Smooth muscle cell (in vitro differentiated cells): ENCODE results near the gene CNOT11. TPM values are rescaled to one million over a fixed set of nuclear protein-coding genes. Genes with fewer than 3 reads are reported as not detected.

Experiments used
- DNase-seq: peaks from one replicate; lab custom pipeline; 2025; ENCODE audit not compliant: unreplicated experiment; lab: John Stamatoyannopoulos, UW
- H2AFZ ChIP-seq: fragments of 200-600 bp; sonication (generic); 2 replicates; pipeline ENCODE4 v1.6.0; 2016; ENCODE audit warnings: antibody characterized with exemption, low read depth, mild to moderate bottlenecking
- H3F3A ChIP-seq: fragments of 200-600 bp; sonication (generic); 2 replicates; pipeline ENCODE4 v1.6.0; 2017; ENCODE audit warnings: antibody characterized with exemption, low read depth
- H3K27ac ChIP-seq: fragments of 200-600 bp; sonication (generic); 2 replicates; pipeline ENCODE4 v1.5.1; 2016; ENCODE audit warnings: low read depth, mild to moderate bottlenecking
- H3K27me3 ChIP-seq: fragments of 200-600 bp; sonication (generic); 2 replicates; pipeline ENCODE4 v1.6.1; 2016; ENCODE audit warnings: low read depth, mild to moderate bottlenecking
- H3K36me3 ChIP-seq: fragments of 200-600 bp; sonication (generic); 2 replicates; pipeline ENCODE4 v1.5.1; 2016; ENCODE audit warnings: low read depth
- H3K4me1 ChIP-seq: fragments of 200-600 bp; sonication (generic); 2 replicates; pipeline ENCODE4 v1.5.1; 2016; ENCODE audit warnings: low read depth
- H3K4me2 ChIP-seq: fragments of 200-600 bp; sonication (generic); 2 replicates; pipeline ENCODE4 v1.6.0; 2016; ENCODE audit warnings: mild to moderate bottlenecking
- H3K4me3 ChIP-seq: fragments of 200-600 bp; sonication (generic); 2 replicates; pipeline ENCODE4 v1.5.1; 2016; ENCODE audit warnings: mild to moderate bottlenecking
- H3K79me2 ChIP-seq: fragments of 200-600 bp; sonication (generic); 2 replicates; pipeline ENCODE4 v1.6.0; 2016; ENCODE audit warnings: low read depth, mild to moderate bottlenecking
- H3K9ac ChIP-seq: fragments of 200-600 bp; sonication (generic); 2 replicates; pipeline ENCODE4 v1.6.0; 2016; ENCODE audit warnings: low read depth
- H3K9me3 ChIP-seq: fragments of 200-600 bp; sonication (generic); replicated peaks from 2 replicates; pipeline ENCODE4 v1.5.1; 2016; ENCODE audit warnings: low read depth
- H4K20me1 ChIP-seq: fragments of 200-600 bp; sonication (generic); 2 replicates; pipeline ENCODE4 v1.6.0; 2016; ENCODE audit warnings: low read depth
- CTCF ChIP-seq: fragments of 200-600 bp; sonication (generic); IDR thresholded peaks from 2 replicates; pipeline ENCODE4 v1.5.1; 2017; ENCODE audit warnings: borderline replicate concordance, mild to moderate bottlenecking, antibody characterized with exemption; ENCODE audit not compliant: insufficient read depth, poor library complexity, severe bottlenecking
- WGBS: methylation state at CpG from one replicate; pipeline ENCODE4 v1.1.7; 2016; ENCODE audit warnings: low lambda C conversion rate; 5-methylcytosine and 5-hydroxymethylcytosine counted together
- polyA plus RNA-seq: library from polyadenylated mRNA; unstranded; fragments of >200 nt; fragmentation: Nextera tagmentation; extraction: Ambion mirVana; gene quantifications from 2 replicates; pipeline ENCODE4 v1.2.1, GENCODE V29; 2016
- total RNA-seq: library from RNA; depleted of rRNA; stranded (reverse); fragments of >200 nt; gene quantifications from 2 replicates; pipeline ENCODE4 v1.2.3, GENCODE V29; 2014

The CNOT11 gene
- total and polyA plus RNA-seq, 2 experiments from 2014 or later = 50.0 to 65.2 TPM

- no peak for DNase-seq
- peaks cover 48% of the 10 kb centered on the region for H3K79me2 ChIP-seq
- H3K27ac ChIP-seq = peak overlapping the region; percentile 92
These were observed 1.2 kb downstream of the CNOT11 start for GRCh38 chr2:101253703-101254450.

GRCh38 chr2:101255501-101255900 is 2.8 kb downstream of the CNOT11 start:
- Histone ChIP-seq H3K27me3 (no peaks in the 10 kb centered on the region), H3K9me3 (no peaks in the 10 kb centered on the region), H2AFZ (no peak overlapping the region), H3K27ac (peak overlapping the region; percentile 31), H3K4me3 (no peak overlapping the region), H3K4me2 (no peak overlapping the region), H4K20me1 (peaks cover 30% of the 10 kb centered on the region), H3K36me3 (peaks cover 7% of the 10 kb centered on the region), H3F3A (no peaks in the 10 kb centered on the region), H3K4me1 (peaks cover 17% of the 10 kb centered on the region), H3K79me2 (peaks cover 52% of the 10 kb centered on the region), H3K9ac (peak overlapping the region; percentile 9)
- 81% methylated on average over 3 of the region's 3 CpGs for WGBS
- no peak for TF ChIP-seq CTCF
- no peak for DNase-seq

More at GRCh38 chr2:101253703-101254450, 1.2 kb downstream of the CNOT11 start:
- Histone ChIP-seq H2AFZ (no peak overlapping the region), H3K4me1 (peaks cover 17% of the 10 kb centered on the region), H3K9ac (peak overlapping the region; percentile 99), H3K4me2 (peak overlapping the region; percentile 98), H3K27me3 (no peaks in the 10 kb centered on the region), H3K9me3 (no peaks in the 10 kb centered on the region), H3K36me3 (peaks cover 5% of the 10 kb centered on the region), H4K20me1 (peaks cover 24% of the 10 kb centered on the region), H3F3A (no peaks in the 10 kb centered on the region), H3K4me3 (peak overlapping the region; percentile 100)
- no peak for TF ChIP-seq CTCF
- WGBS = 46% methylated on average over 17 of the region's 17 CpGs

GRCh38 chr2:101256316-101256715 is 3.6 kb downstream of the CNOT11 start:
- Histone ChIP-seq H2AFZ (no peak overlapping the region), H3F3A (no peaks in the 10 kb centered on the region), H3K36me3 (peaks cover 7% of the 10 kb centered on the region), H3K79me2 (peaks cover 52% of the 10 kb centered on the region), H3K9ac (no peak overlapping the region), H3K27ac (peak overlapping the region; percentile 31), H3K4me1 (peaks cover 17% of the 10 kb centered on the region), H3K27me3 (no peaks in the 10 kb centered on the region), H3K4me2 (no peak overlapping the region), H4K20me1 (peaks cover 30% of the 10 kb centered on the region), H3K4me3 (no peak overlapping the region), H3K9me3 (no peaks in the 10 kb centered on the region)
- no peak for TF ChIP-seq CTCF
- no peak for DNase-seq
- WGBS = 100% methylated on average over 2 of the region's 2 CpGs

GRCh38 chr2:101258804-101259203 is 6.1 kb downstream of the CNOT11 start:
- Histone ChIP-seq H3K36me3 (peaks cover 21% of the 10 kb centered on the region), H3K79me2 (peaks cover 45% of the 10 kb centered on the region), H3K9ac (no peak overlapping the region), H2AFZ (no peak overlapping the region), H3K27ac (no peak overlapping the region), H3K9me3 (no peaks in the 10 kb centered on the region), H3K4me3 (no peak overlapping the region), H3K4me2 (no peak overlapping the region), H4K20me1 (peaks cover 38% of the 10 kb centered on the region), H3F3A (no peaks in the 10 kb centered on the region), H3K27me3 (no peaks in the 10 kb centered on the region), H3K4me1 (peaks cover 7% of the 10 kb centered on the region)
- WGBS = 94% methylated on average over 8 of the region's 8 CpGs
- no peak for TF ChIP-seq CTCF
- DNase-seq = no peak
